A549 (cell line): ENCODE measurements around the gene ACBD7. TPM values are rescaled to one million over a fixed set of nuclear protein-coding genes. Genes with fewer than 3 reads are reported as not detected.

ENCODE experiments used
- ATAC-seq, 2 experiments: fragments of 200-7000 bp in 1 of 2; fragments of >200 bp in 1 of 2; cut with Nextera tagmentation in 1 of 2; cut with Tn5 transposase in 1 of 2; 3 replicates each; pipeline versions ENCODE4 v1.8.0 to v1.9.1; 2018 to 2020; ENCODE audit warnings: mild to moderate bottlenecking in 1 of 2, moderate library complexity in 1 of 2
- CTCF ChIA-PET: fragments of 300-600 bp; sonication (Branson Sonifier 250); formaldehyde crosslinking; extraction: SDS; loops from one replicate; lab custom pipeline; 2021; ENCODE audit warnings: antibody characterized with exemption, inconsistent platforms; lab: Yijun Ruan, JAX
- POLR2A ChIA-PET: fragments of 350-600 bp; formaldehyde crosslinking; extraction: SDS; loops from one replicate; lab custom pipeline; 2021; ENCODE audit warnings: antibody characterized with exemption, inconsistent platforms; lab: Yijun Ruan, JAX
- DNase-seq, 2 experiments: peaks; one replicate each; pipeline versions ENCODE4 v3.0.0 to v3.0.0-alpha.2; 2011 to 2016; ENCODE audit warnings: low read depth in 1 of 2, low spot score in 1 of 2
- FAIRE-seq: peaks from 2 replicates; lab custom pipeline; 2011; peaks lifted over from hg19 to GRCh38; lab: Jason Lieb, UNC
- H3K27ac ChIP-seq, 2 experiments: fragments of >200 bp; sonication (Bioruptor Twin); formaldehyde crosslinking; 3 replicates each; pipeline ENCODE4 v1.5.1; 2016 to 2017
- H3K4me1 ChIP-seq: fragments of >200 bp; sonication (Bioruptor Twin); formaldehyde crosslinking; 3 replicates; pipeline ENCODE4 v1.6.1; 2016
- H3K4me2 ChIP-seq: fragments of >200 bp; sonication (Bioruptor Twin); formaldehyde crosslinking; 3 replicates; pipeline ENCODE4 v1.6.1; 2016
- H3K4me3 ChIP-seq: fragments of >200 bp; sonication (Bioruptor Twin); formaldehyde crosslinking; 3 replicates; pipeline ENCODE4 v1.5.1; 2016
- H3K9me3 ChIP-seq: fragments of >200 bp; sonication (Bioruptor Twin); formaldehyde crosslinking; 3 replicates; pipeline ENCODE4 v1.6.1; 2016
- BHLHE40 ChIP-seq: IDR thresholded peaks from 2 replicates; pipeline ENCODE4 v1.6.1; 2012; ENCODE audit warnings: low read depth, low read length, inconsistent platforms
- CHD2 ChIP-seq: fragments of 150-350 bp; IDR thresholded peaks from 2 replicates; pipeline ENCODE4 v1.6.1; 2014; ENCODE audit warnings: low read length; ENCODE audit not compliant: partially characterized antibody
- CTCF ChIP-seq: fragments of >200 bp; sonication (Bioruptor Twin); formaldehyde crosslinking; IDR thresholded peaks from 3 replicates; pipeline ENCODE4 v1.5.1; 2016
- ELK1 ChIP-seq: fragments of 150-350 bp; IDR thresholded peaks from 2 replicates; pipeline ENCODE4 v1.6.1; 2014; ENCODE audit warnings: low read depth, mild to moderate bottlenecking, low read length
- ESRRA ChIP-seq: fragments of 150-350 bp; IDR thresholded peaks from 2 replicates; pipeline ENCODE4 v1.6.1; 2014; ENCODE audit warnings: mild to moderate bottlenecking, low read length, borderline replicate concordance
- FOXS1 ChIP-seq: fragments of 250-450 bp; sonication (Bioruptor Pico); IDR thresholded peaks from 2 replicates; pipeline ENCODE4 v1.5.0; 2020; ENCODE audit warnings: mild to moderate bottlenecking, moderate library complexity
- HES2 ChIP-seq: fragments of >200 bp; sonication (Bioruptor Twin); formaldehyde crosslinking; IDR thresholded peaks from 2 replicates; pipeline ENCODE4 v1.6.1; 2016
- HEYL ChIP-seq: fragments of 250-450 bp; sonication (Bioruptor Pico); IDR thresholded peaks from 2 replicates; pipeline ENCODE4 v1.8.0; 2021; ENCODE audit warnings: mild to moderate bottlenecking, moderate library complexity
- JUN ChIP-seq, 2 experiments: fragments of >200 bp; sonication (Bioruptor Twin); formaldehyde crosslinking; IDR thresholded peaks; 2 replicates in 1 of 2; 3 replicates in 1 of 2; pipeline ENCODE4 v1.6.1; 2016 to 2017
- JUNB ChIP-seq: fragments of >200 bp; sonication (Bioruptor Twin); formaldehyde crosslinking; IDR thresholded peaks from 2 replicates; pipeline ENCODE4 v1.6.1; 2016
- KDM5A ChIP-seq: fragments of 200-600 bp; sonication (generic); IDR thresholded peaks from 2 replicates; pipeline ENCODE4 v1.6.1; 2016; ENCODE audit warnings: antibody characterized with exemption, mild to moderate bottlenecking
- MAFK ChIP-seq: fragments of 450-650 bp; IDR thresholded peaks from 2 replicates; pipeline ENCODE4 v1.6.1; 2014; ENCODE audit not compliant: partially characterized antibody
- MYC ChIP-seq: IDR thresholded peaks from 2 replicates; pipeline ENCODE4 v1.6.1; 2012; ENCODE audit warnings: mild to moderate bottlenecking, inconsistent platforms, low read length, improper control_type of control experiment, borderline replicate concordance
- NR3C1 ChIP-seq: fragments of >200 bp; sonication (Bioruptor Twin); formaldehyde crosslinking; IDR thresholded peaks from 3 replicates; pipeline ENCODE4 v1.6.1; 2017
- RAD21 ChIP-seq, 2 experiments: fragments of >200 bp in 1 of 2; sonication (Bioruptor Twin) in 1 of 2; formaldehyde crosslinking in 1 of 2; IDR thresholded peaks in 1 of 2; conservative IDR thresholded peaks in 1 of 2; 2 replicates in 1 of 2; 3 replicates in 1 of 2; pipeline ENCODE4 v1.6.1; 2012 to 2018; ENCODE audit warnings: inconsistent platforms in 1 of 2
- RARB ChIP-seq: fragments of 250-450 bp; sonication (Bioruptor Pico); IDR thresholded peaks from 2 replicates; pipeline ENCODE4 v1.8.0; 2021; ENCODE audit warnings: mild to moderate bottlenecking, moderate library complexity
- RCOR1 ChIP-seq: fragments of 150-350 bp; IDR thresholded peaks from 2 replicates; pipeline ENCODE4 v1.6.1; 2014; ENCODE audit warnings: antibody characterized with exemption, low read length, low read depth
- RFX5 ChIP-seq: fragments of 450-650 bp; IDR thresholded peaks from 2 replicates; pipeline ENCODE4 v1.7.1; 2014; ENCODE audit warnings: antibody characterized with exemption, mild to moderate bottlenecking, moderate library complexity
- RNF2 ChIP-seq: fragments of 200-600 bp; sonication (generic); IDR thresholded peaks from 2 replicates; pipeline ENCODE4 v1.6.1; 2016; ENCODE audit warnings: low read depth, mild to moderate bottlenecking, antibody characterized with exemption, moderate library complexity, borderline replicate concordance
- USF2 ChIP-seq: fragments of 450-650 bp; IDR thresholded peaks from 2 replicates; pipeline ENCODE4 v1.6.1; 2014; ENCODE audit warnings: antibody characterized with exemption
- ZFP36 ChIP-seq: fragments of 450-650 bp; IDR thresholded peaks from 2 replicates; pipeline ENCODE4 v1.6.1; 2014; ENCODE audit warnings: borderline replicate concordance; ENCODE audit not compliant: partially characterized antibody
- ZNF302 ChIP-seq: fragments of 250-450 bp; sonication (Bioruptor Pico); IDR thresholded peaks from 2 replicates; pipeline ENCODE4 v1.9.0; 2021; ENCODE audit warnings: inconsistent platforms, mild to moderate bottlenecking, moderate library complexity
- WGBS: methylation state at CpG from one replicate; pipeline ENCODE4 v1.1.6; 2017; ENCODE audit errors: missing lambda C conversion rate; 5-methylcytosine and 5-hydroxymethylcytosine counted together
- polyA plus RNA-seq, 4 experiments: library from polyadenylated mRNA; depleted of rRNA in 3 of 4; stranded (reverse); fragments of >200 nt; fragmentation: RNase III in 1 of 4; extraction: RNeasy Plus Mini Kit Qiagen cat#74134 plus additional on column Dnase treatment in 1 of 4; gene quantifications; 2 replicates in 3 of 4; 3 replicates in 1 of 4; pipeline ENCODE4 v1.2.3, GENCODE V29; 2011 to 2017

Gene ACBD7
- polyA plus RNA-seq, 2 of the 4 experiments (the other 2 are of a cell fraction): 0.90 to 1.2 TPM

- TF ChIP-seq ESRRA (no peak), USF2 (no peak)
Measured at GRCh38 chr10:15038416-15038815, 50.2 kb downstream of the ACBD7 start (continued).

GRCh38 chr10:15037691-15038090, 50.9 kb downstream of the ACBD7 start:
- H3K4me1 ChIP-seq: no peaks in the 10 kb centered on the region
- no peak overlapping the region for H3K27ac ChIP-seq
- H3K4me2 ChIP-seq: no peak overlapping the region
- ChIA-PET POLR2A (no interaction called here), CTCF (interaction anchor here (0.6 kb wide), 1 partner anchor 25 kb away, joined by 3 read pairs; no protein-coding TSS in a partner anchor)
- no peak overlapping the region for H3K4me3 ChIP-seq
- DNase-seq (no peak), FAIRE-seq (no peak), ATAC-seq (no peak; a peak in 1 of 6 replicates)
- TF ChIP-seq RAD21 (conservative IDR thresholded peaks at IDR 0.05 in 1 of 2, IDR thresholded peaks at IDR 0.05 in 1 of 2) (no peak), KDM5A (no peak), ZFP36 (no peak), ELK1 (no peak), MYC (no peak), FOXS1 (CRISPR knock-in tag) (no peak), CTCF (no peak), HEYL (CRISPR knock-in tag) (no peak), BHLHE40 (no peak), ZNF302 (CRISPR knock-in tag) (no peak), CHD2 (no peak), RCOR1 (no peak), JUN (IDR thresholded peaks at IDR 0.05) (no peak), NR3C1 (no peak), RARB (CRISPR knock-in tag) (no peak), JUNB (no peak), MAFK (no peak), RFX5 (no peak), RNF2 (no peak), HES2 (no peak)
- WGBS: 64% methylated on average over 4 of the region's 4 CpGs
- no peaks in the 10 kb centered on the region for H3K9me3 ChIP-seq
